HG03575 (cell line): ENCODE results near the gene ITGA8.
"Not testable (repeated sequence)": the region's sequence is repeated elsewhere in the genome, so short reads cannot be mapped to it uniquely, and the experiment has no call there.

ENCODE experiments used
- ATAC-seq: cut with Tn5 transposase; IDR thresholded peaks from one replicate; pipeline ENCODE4 v1.9.1; 2021; ENCODE audit not compliant: unreplicated experiment, insufficient number of reproducible peaks, low FRiP score; ENCODE audit errors: extremely low read depth

The ITGA8 gene

GRCh38 chr10:15485027-15485426 is 234.7 kb downstream of the ITGA8 start:
- no peak for ATAC-seq

GRCh38 chr10:15484128-15484527 is 235.6 kb downstream of the ITGA8 start:
- ATAC-seq, result no peak

- no peak for ATAC-seq
Observed at GRCh38 chr10:15483215-15484075, 236.3 kb downstream of the ITGA8 start.

- no peak for ATAC-seq
Observed at GRCh38 chr10:15482156-15482555, 237.6 kb downstream of the ITGA8 start.

GRCh38 chr10:15478950-15479349 is 240.8 kb downstream of the ITGA8 start:
- ATAC-seq, result no peak

- no peak for ATAC-seq
Observed at GRCh38 chr10:15478429-15478828, 241.3 kb downstream of the ITGA8 start.

- ATAC-seq, result no peak
Observed at GRCh38 chr10:15476337-15476736, 243.4 kb downstream of the ITGA8 start.

GRCh38 chr10:15475439-15475838 is 244.3 kb downstream of the ITGA8 start:
- ATAC-seq, result not testable (repeated sequence)

GRCh38 chr10:15474671-15475070 is 245.1 kb downstream of the ITGA8 start:
- ATAC-seq, result no peak

- no peak for ATAC-seq
Observed at GRCh38 chr10:15473396-15473767, 246.3 kb downstream of the ITGA8 start.

- ATAC-seq, result no peak
Observed at GRCh38 chr10:15472431-15473395, 247.0 kb downstream of the ITGA8 start.

- no peak for ATAC-seq
Observed at GRCh38 chr10:15472008-15472407, 247.7 kb downstream of the ITGA8 start.

GRCh38 chr10:15469111-15469510 is 250.6 kb downstream of the ITGA8 start:
- no peak for ATAC-seq

- no peak for ATAC-seq
Observed at GRCh38 chr10:15464381-15464780, 255.3 kb downstream of the ITGA8 start.
